H4 (cell line): ENCODE measurements around the gene B3GNT3. TPM values are rescaled to one million over a fixed set of nuclear protein-coding genes. Genes with fewer than 3 reads are reported as not detected.
"Not testable (repeated sequence)": the region's sequence is repeated elsewhere in the genome, so short reads cannot be mapped to it uniquely, and the experiment has no call there.

Source experiments
- DNase-seq: peaks from one replicate; pipeline ENCODE4 v3.0.0-alpha.2; 2015; ENCODE audit warnings: low spot score
- total RNA-seq: library from RNA; depleted of rRNA; stranded (reverse); fragments of >200 nt; shearing (Covaris generic); gene quantifications from 2 replicates; pipeline ENCODE4 v1.2.3, GENCODE V29; 2014

B3GNT3 gene
- total RNA-seq, 1 experiment from 2014 or later: not detected

- DNase-seq: no peak
Measured at GRCh38 chr19:17796838-17797423, 2.0 kb downstream of the B3GNT3 start.

- peak; percentile 56 for DNase-seq
Measured at GRCh38 chr19:17797424-17798201, 2.7 kb downstream of the B3GNT3 start.

GRCh38 chr19:17798599-17798998, 3.7 kb downstream of the B3GNT3 start:
- not testable (repeated sequence) for DNase-seq

- no peak for DNase-seq
Measured at GRCh38 chr19:17802137-17802858, 7.4 kb downstream of the B3GNT3 start.

GRCh38 chr19:17803264-17803896, 8.4 kb downstream of the B3GNT3 start:
- no peak for DNase-seq

- no peak for DNase-seq
Measured at GRCh38 chr19:17805427-17805826, 10.5 kb downstream of the B3GNT3 start.

- DNase-seq: no peak
Measured at GRCh38 chr19:17806945-17807344, 12.0 kb downstream of the B3GNT3 start.

- no peak for DNase-seq
Measured at GRCh38 chr19:17807731-17808316, 12.9 kb downstream of the B3GNT3 start.

GRCh38 chr19:17811103-17811502, 16.2 kb downstream of the B3GNT3 start:
- no peak for DNase-seq

GRCh38 chr19:17811681-17812080, 16.7 kb downstream of the B3GNT3 start:
- no peak for DNase-seq

- no peak for DNase-seq
Measured at GRCh38 chr19:17812099-17812498, 17.2 kb downstream of the B3GNT3 start.

GRCh38 chr19:17817668-17818363, 22.9 kb downstream of the B3GNT3 start:
- no peak for DNase-seq

GRCh38 chr19:17821190-17821589, 26.3 kb downstream of the B3GNT3 start, which contains the start of gene INSL3:
INSL3 (minus strand) TSS chr19:17821519; CDS start chr19:17821506, 13 bp downstream.
- DNase-seq: no peak

- DNase-seq: no peak
Measured at GRCh38 chr19:17824339-17824738, 29.4 kb downstream of the B3GNT3 start.

- DNase-seq: no peak
Measured at GRCh38 chr19:17826508-17827056, 31.6 kb downstream of the B3GNT3 start.

- DNase-seq: peak; percentile 77
Measured at GRCh38 chr19:17829855-17830566, 35.1 kb downstream of the B3GNT3 start.

GRCh38 chr19:17830567-17831418, 35.9 kb downstream of the B3GNT3 start:
- peak; percentile 54 for DNase-seq

GRCh38 chr19:17831419-17831888, 36.5 kb downstream of the B3GNT3 start:
- DNase-seq: no peak
